GM23338 (cell line): ENCODE measurements around the gene CD6.

Experiments
- EZH2 ChIP-seq: fragments of 200-600 bp; sonication (generic); IDR thresholded peaks from one replicate; pipeline ENCODE4 v1.8.0; 2017; ENCODE audit warnings: antibody characterized with exemption, mild to moderate bottlenecking, low read depth; ENCODE audit not compliant: unreplicated experiment
- POLR2AphosphoS5 ChIP-seq: IDR thresholded peaks from 2 replicates; pipeline ENCODE4 v1.6.1; 2016; ENCODE audit warnings: antibody characterized with exemption, low read depth

GRCh38 chr11:60934124-60934789 lies 37.2 kb upstream of the CD6 start:
- TF ChIP-seq EZH2 (no peak), POLR2AphosphoS5 (no peak)
